ENCODE measurements around the gene TMEM170B.

The TMEM170B gene

DNA sequence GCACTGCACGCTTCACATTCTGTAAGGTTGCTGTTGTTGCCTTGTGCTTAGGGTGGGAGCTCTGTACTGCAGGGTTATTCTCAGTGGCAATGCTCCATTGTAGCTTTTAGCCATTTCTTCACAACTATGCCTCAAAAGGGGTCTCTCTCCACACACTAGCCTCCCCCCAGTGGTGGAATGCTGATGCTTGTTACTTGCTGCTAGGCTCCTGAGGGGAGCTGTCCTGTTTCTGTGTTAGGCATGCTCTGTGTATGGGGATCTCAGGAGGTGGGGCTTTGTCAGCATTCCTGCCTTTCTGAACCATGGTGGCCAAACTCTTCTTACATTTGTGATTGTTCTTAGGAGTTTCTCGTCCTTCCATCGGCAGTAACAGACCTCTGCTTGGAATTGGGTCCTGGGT lies 18.8 kb downstream of the TMEM170B start:
- TF ChIP-seq, protein P1, sequence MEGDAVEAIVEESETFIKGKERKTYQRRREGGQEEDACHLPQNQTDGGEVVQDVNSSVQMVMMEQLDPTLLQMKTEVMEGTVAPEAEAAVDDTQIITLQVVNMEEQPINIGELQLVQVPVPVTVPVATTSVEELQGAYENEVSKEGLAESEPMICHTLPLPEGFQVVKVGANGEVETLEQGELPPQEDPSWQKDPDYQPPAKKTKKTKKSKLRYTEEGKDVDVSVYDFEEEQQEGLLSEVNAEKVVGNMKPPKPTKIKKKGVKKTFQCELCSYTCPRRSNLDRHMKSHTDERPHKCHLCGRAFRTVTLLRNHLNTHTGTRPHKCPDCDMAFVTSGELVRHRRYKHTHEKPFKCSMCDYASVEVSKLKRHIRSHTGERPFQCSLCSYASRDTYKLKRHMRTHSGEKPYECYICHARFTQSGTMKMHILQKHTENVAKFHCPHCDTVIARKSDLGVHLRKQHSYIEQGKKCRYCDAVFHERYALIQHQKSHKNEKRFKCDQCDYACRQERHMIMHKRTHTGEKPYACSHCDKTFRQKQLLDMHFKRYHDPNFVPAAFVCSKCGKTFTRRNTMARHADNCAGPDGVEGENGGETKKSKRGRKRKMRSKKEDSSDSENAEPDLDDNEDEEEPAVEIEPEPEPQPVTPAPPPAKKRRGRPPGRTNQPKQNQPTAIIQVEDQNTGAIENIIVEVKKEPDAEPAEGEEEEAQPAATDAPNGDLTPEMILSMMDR (IDR thresholded peaks at IDR 0.05; ENCODE audit: insufficient read depth, low read depth, low read length, missing control alignments): no peak
- DNase-seq (ENCODE audit: low read depth): no peak
- no peak overlapping the region for H3K4me3 ChIP-seq (ENCODE audit: low read length)

DNA sequence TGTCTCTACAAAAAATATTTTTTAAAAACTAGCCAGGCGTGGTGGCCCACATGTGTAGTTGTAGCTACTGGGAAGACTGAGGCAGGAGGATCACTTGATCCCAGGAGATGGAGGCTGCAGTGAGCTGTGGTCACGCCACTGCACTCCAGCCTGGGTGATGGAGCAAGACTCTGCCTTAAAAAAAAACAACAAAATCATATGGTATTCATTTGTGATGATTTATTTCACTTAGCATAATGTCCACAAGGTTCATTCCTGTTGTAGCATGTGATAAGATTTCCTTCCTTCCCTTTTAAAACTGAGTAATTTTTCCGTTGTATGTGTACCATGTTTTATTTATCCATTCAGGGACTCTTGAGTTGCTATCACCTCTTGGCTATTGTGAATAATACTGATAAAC lies 26.2 kb downstream of the TMEM170B start:
- TF ChIP-seq, protein P1 (IDR thresholded peaks at IDR 0.05; ENCODE audit: insufficient read depth, low read depth, low read length, missing control alignments): no peak
- H3K4me3 ChIP-seq (ENCODE audit: low read length): no peak overlapping the region
- no peak for DNase-seq (ENCODE audit: low read depth)

DNA sequence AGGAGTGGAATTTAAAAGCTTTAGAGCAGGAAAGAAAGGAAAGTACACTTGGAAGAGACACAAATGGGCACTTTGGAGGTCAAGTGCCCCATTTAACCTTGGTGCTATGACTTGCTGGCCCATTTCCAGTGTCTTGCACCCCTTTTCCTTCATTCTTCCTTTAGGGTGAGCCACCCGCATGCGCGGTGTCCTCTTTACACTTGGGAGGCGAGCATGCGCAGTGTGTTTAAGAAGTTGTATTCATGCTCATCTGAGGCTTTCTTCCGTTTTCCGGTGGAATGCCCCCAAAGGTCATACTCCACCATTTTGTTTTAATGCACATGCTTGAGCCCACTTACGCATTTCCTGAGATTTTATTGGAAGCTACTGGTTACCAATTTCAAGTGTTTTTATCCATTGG lies 29.1 kb downstream of the TMEM170B start:
- no peak for DNase-seq (ENCODE audit: low read depth)
- TF ChIP-seq, protein P1 (IDR thresholded peaks at IDR 0.05; ENCODE audit: insufficient read depth, low read depth, low read length, missing control alignments): no peak
- H3K4me3 ChIP-seq (ENCODE audit: low read length): no peak overlapping the region

DNA sequence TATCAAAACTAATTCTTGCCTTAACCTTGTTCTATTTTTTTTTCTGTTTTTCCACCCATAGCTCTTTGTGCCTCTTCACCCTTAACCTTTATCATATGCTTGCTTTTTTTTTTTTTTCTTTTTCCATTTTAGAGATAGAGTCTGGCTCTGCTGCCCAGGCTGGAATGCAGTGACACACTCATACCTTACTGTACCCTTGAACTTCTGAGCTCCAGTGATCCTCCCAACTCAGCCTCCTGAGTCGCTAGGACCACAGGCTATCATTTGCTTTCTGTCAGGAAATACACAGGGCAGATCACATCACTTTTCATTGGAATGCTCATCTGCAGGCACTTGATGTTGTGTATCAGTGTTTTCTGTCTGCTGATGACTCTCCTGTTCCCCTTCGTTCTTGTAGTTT lies 33.5 kb downstream of the TMEM170B start:
- DNase-seq (ENCODE audit: low read depth): no peak
- TF ChIP-seq, protein P1 (IDR thresholded peaks at IDR 0.05; ENCODE audit: insufficient read depth, low read depth, low read length, missing control alignments): no peak
- H3K4me3 ChIP-seq (ENCODE audit: low read length): no peak overlapping the region

DNA sequence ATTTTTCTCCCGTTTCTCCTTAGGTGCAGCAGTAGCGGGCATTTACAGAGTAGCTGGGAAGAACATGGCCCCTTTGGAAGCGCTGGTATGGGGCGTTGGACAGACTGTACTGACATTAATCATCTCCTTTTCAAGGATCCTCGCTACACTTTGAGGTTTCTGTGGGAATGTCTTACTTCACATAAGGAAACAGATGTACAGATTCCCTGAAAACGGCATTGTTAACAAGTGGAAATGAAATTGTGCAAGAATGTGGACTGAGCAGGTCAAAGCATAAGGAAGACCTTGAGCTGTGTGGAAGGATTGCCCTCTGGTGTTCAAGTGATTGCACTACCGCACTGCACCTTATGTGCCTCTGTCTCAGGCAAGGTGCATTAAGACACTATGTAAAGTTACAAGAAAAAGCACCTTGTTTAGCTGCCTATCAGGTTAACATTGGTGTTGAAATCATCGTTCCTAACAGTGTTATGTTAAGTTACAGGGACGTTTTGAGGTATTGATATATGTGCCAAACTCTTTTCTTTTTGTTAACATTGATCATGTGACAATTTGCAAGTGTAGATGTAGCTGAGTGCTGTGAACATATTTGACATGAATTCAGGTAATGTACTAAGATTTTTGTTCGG lies 38.0 kb downstream of the TMEM170B start:
- H3K4me3 ChIP-seq (ENCODE audit: low read length): no peak overlapping the region
- DNase-seq (ENCODE audit: low read depth): peak; percentile 89
- TF ChIP-seq, protein P1 (IDR thresholded peaks at IDR 0.05; ENCODE audit: insufficient read depth, low read depth, low read length, missing control alignments): peak; percentile 100

DNA sequence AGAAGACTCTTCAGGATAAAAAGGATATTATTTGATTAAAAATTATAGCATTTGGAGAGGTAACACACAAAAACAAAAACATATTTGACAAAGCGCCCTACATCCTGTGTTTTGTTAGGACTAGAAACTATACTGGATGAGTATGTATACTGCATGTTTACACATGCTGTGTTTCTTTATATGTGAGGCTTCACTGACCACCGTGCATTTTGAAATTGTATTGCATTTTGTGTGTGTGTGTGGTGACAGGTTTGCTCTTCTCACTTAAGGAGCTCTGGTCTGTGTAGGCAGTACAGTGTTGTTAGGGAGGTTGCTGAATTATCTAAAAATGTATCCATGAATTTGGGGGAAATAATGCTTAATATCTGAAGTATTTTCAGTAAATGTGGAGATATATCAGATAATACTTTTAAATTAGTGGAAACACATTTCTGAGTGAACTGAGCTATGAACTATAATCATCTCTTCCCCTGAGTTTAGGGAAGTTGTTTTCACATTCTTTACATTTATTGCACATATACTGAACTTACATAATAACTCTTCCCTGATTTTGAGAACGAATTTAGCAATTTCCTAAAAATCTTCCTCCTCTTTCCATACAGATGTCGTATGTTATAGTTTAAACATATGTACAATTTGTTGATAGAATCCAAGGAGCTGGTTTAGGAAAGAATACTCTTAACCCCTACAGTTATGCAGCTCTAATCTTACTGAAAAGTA lies 43.3 kb downstream of the TMEM170B start:
- H3K4me3 ChIP-seq (ENCODE audit: low read length): no peak overlapping the region
- peak; percentile 52 for DNase-seq (ENCODE audit: low read depth)
- TF ChIP-seq, protein P1 (IDR thresholded peaks at IDR 0.05; ENCODE audit: insufficient read depth, low read depth, low read length, missing control alignments): no peak

DNA sequence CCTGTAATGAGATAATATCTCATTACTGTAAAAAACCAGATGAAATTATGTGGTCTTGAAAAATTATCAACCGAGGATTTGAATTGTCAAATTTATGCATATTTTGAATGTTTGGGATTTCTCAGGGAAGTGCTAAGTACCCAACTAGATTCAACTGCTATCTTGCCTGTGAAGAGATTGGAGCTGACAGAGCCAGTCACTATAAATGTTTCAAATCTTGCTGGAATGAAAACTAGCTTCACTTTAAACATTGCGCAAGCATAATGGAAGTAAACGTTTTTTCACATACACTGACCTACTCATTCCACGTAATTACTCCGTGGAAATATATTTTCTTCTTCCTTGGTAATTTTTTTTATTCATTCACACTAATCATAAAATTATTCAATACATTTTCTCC lies 46.7 kb downstream of the TMEM170B start:
- H3K4me3 ChIP-seq (ENCODE audit: low read length): no peak overlapping the region
- no peak for DNase-seq (ENCODE audit: low read depth)

More for the DNA sequence above, 46.7 kb downstream of the TMEM170B start:
- TF ChIP-seq, protein P1 (IDR thresholded peaks at IDR 0.05; ENCODE audit: insufficient read depth, low read depth, low read length, missing control alignments): no peak
